HCT116 (cell line): ENCODE results near the gene REN. TPM values are rescaled to one million over a fixed set of nuclear protein-coding genes. Genes with fewer than 3 reads are reported as not detected.

Experiments used
- ATAC-seq: fragments of 200-7000 bp; cut with Tn5 transposase; 2 replicates; pipeline ENCODE4 v1.9.1; 2020; ENCODE audit warnings: mild to moderate bottlenecking, moderate library complexity
- BruUV-seq: library from RNA; stranded (reverse); fragments of 400-500 nt; replicated peaks from 2 replicates; lab custom pipeline; 2021; lab: Mats Ljungman, UMichigan
- CTCF ChIA-PET: fragments of 300-600 bp; sonication (Branson Sonifier 250); formaldehyde crosslinking; loops from one replicate; lab custom pipeline; 2021; ENCODE audit warnings: antibody characterized with exemption; lab: Charles Lee
- POLR2A ChIA-PET: fragments of 300-600, 350-600 bp; sonication (Branson Sonifier 250); formaldehyde crosslinking; loops from one replicate; lab custom pipeline; 2021; ENCODE audit warnings: antibody characterized with exemption; lab: Charles Lee
- RAD21 ChIA-PET, 2 experiments: fragments of 300-600 bp; sonication (Branson Sonifier 250); formaldehyde crosslinking; loops; one replicate each; lab custom pipeline; 2023; ENCODE audit warnings: low total read pairs in 2 of 2; ENCODE audit not compliant: uncharacterized antibody in 2 of 2, unreplicated experiment in 2 of 2, low non-redundant PET in 1 of 2; lab: Charles Lee
- DNase-seq: peaks from one replicate; pipeline ENCODE4 v3.0.0-alpha.2; 2010; ENCODE audit warnings: low read depth, low spot score
- H2AFZ ChIP-seq: fragments of 200-600 bp; shearing (Covaris generic), sonication (generic); 2 replicates; pipeline ENCODE4 v1.6.1; 2017; ENCODE audit warnings: low read depth, mixed run types, mixed read lengths, antibody characterized with exemption, low read length; ENCODE audit not compliant: poor library complexity, severe bottlenecking
- H3K27ac ChIP-seq: 2 replicates; pipeline ENCODE4 v1.5.1; 2012; ENCODE audit warnings: low read depth, low read length
- H3K27me3 ChIP-seq: fragments of 200-600 bp; sonication (generic); 2 replicates; pipeline ENCODE4 v1.6.1; 2016; ENCODE audit warnings: mixed run types, low read length, mixed read lengths; ENCODE audit not compliant: insufficient read depth
- H3K36me3 ChIP-seq, 2 experiments: fragments of 200-500 bp in 1 of 2; fragments of 200-600 bp in 1 of 2; sonication (Bioruptor generic) in 1 of 2; sonication (generic) in 1 of 2; 2 replicates each; pipeline versions ENCODE4 v1.5.1 to v1.6.1; 2014 to 2016; ENCODE audit warnings: low read length in 2 of 2, inconsistent platforms in 1 of 2, mixed read lengths in 1 of 2, mixed run types in 1 of 2; ENCODE audit not compliant: insufficient read depth in 2 of 2, control insufficient read depth in 1 of 2
- H3K4me1 ChIP-seq, 2 experiments: fragments of 200-600 bp in 1 of 2; sonication (generic) in 1 of 2; 2 replicates each; pipeline versions ENCODE4 v1.5.1 to v1.6.1; 2012 to 2017; ENCODE audit warnings: low read length in 2 of 2, inconsistent platforms in 1 of 2, mild to moderate bottlenecking in 1 of 2, mixed read lengths in 1 of 2, mixed run types in 1 of 2, moderate library complexity in 1 of 2; ENCODE audit not compliant: insufficient read depth in 2 of 2, control insufficient read depth in 1 of 2
- H3K4me2 ChIP-seq: fragments of 200-600 bp; sonication (generic); 2 replicates; pipeline ENCODE4 v1.6.1; 2017; ENCODE audit warnings: mixed run types, low read length, mixed read lengths
- H3K4me3 ChIP-seq, 2 experiments: fragments of 200-600 bp in 1 of 2; sonication (generic) in 1 of 2; replicated peaks in 1 of 2; 2 replicates each; pipeline ENCODE4 v1.5.1; 2011 to 2016; ENCODE audit warnings: low read length in 2 of 2, control low read depth in 1 of 2, low read depth in 1 of 2, mild to moderate bottlenecking in 1 of 2, mixed read lengths in 1 of 2, mixed run types in 1 of 2
- H3K79me2 ChIP-seq: fragments of 200-600 bp; sonication (generic); 2 replicates; pipeline ENCODE4 v1.6.1; 2017; ENCODE audit warnings: mild to moderate bottlenecking, mixed run types, low read length, moderate library complexity, mixed read lengths; ENCODE audit not compliant: insufficient read depth
- H3K9ac ChIP-seq: fragments of 200-600 bp; sonication (generic); 2 replicates; pipeline ENCODE4 v1.6.1; 2016; ENCODE audit warnings: low read length, mixed read lengths
- H3K9me2 ChIP-seq: fragments of 200-600 bp; sonication (generic), shearing (Covaris generic); 2 replicates; pipeline ENCODE4 v1.6.1; 2017; ENCODE audit warnings: mixed run types, mild to moderate bottlenecking, moderate library complexity; ENCODE audit not compliant: insufficient read depth
- H3K9me3 ChIP-seq, 2 experiments: fragments of 200-500 bp in 1 of 2; fragments of 200-600 bp in 1 of 2; sonication (Bioruptor generic) in 1 of 2; sonication (generic) in 1 of 2; 2 replicates each; pipeline ENCODE4 v1.6.1; 2014 to 2017; ENCODE audit warnings: low read length in 2 of 2, mixed read lengths in 2 of 2, inconsistent platforms in 1 of 2, low read depth in 1 of 2, mild to moderate bottlenecking in 1 of 2, mixed run types in 1 of 2, moderate library complexity in 1 of 2; ENCODE audit not compliant: control insufficient read depth in 1 of 2, insufficient read depth in 1 of 2
- H4K20me1 ChIP-seq: fragments of 200-600 bp; sonication (generic), shearing (Covaris generic); 2 replicates; pipeline ENCODE4 v1.6.1; 2017; ENCODE audit warnings: mixed run types, mild to moderate bottlenecking, moderate library complexity; ENCODE audit not compliant: insufficient read depth
- CBX3 ChIP-seq: IDR thresholded peaks from 2 replicates; pipeline ENCODE4 v1.6.1; 2012; ENCODE audit warnings: low read depth
- CEBPB ChIP-seq: IDR thresholded peaks from 2 replicates; pipeline ENCODE4 v1.6.1; 2012; ENCODE audit warnings: low read depth
- EGR1 ChIP-seq: IDR thresholded peaks from 2 replicates; pipeline ENCODE4 v1.6.1; 2012; ENCODE audit warnings: low read depth
- ELF1 ChIP-seq: IDR thresholded peaks from 2 replicates; pipeline ENCODE4 v1.6.1; 2012; ENCODE audit warnings: low read depth, borderline replicate concordance
- FOSL1 ChIP-seq: IDR thresholded peaks from 2 replicates; pipeline ENCODE4 v1.6.1; 2012; ENCODE audit warnings: low read depth
- JUND ChIP-seq: IDR thresholded peaks from 2 replicates; pipeline ENCODE4 v1.6.1; 2012
- MAX ChIP-seq: IDR thresholded peaks from 2 replicates; pipeline ENCODE4 v1.6.1; 2012
- POLR2A ChIP-seq: IDR thresholded peaks from 2 replicates; pipeline ENCODE4 v1.7.0; 2011; ENCODE audit warnings: borderline replicate concordance; ENCODE audit not compliant: insufficient read depth, insufficient read length; ENCODE audit errors: extremely low read depth
- POLR2AphosphoS5 ChIP-seq: IDR thresholded peaks from 2 replicates; pipeline ENCODE4 v1.6.1; 2011; ENCODE audit warnings: mild to moderate bottlenecking, low read depth, low read length, moderate library complexity
- RAD21 ChIP-seq: IDR thresholded peaks from 2 replicates; pipeline ENCODE4 v1.6.1; 2012; ENCODE audit warnings: low read depth, mild to moderate bottlenecking
- SP1 ChIP-seq: IDR thresholded peaks from 2 replicates; pipeline ENCODE4 v1.6.1; 2012; ENCODE audit warnings: low read depth
- YY1 ChIP-seq: IDR thresholded peaks from 2 replicates; pipeline ENCODE4 v1.6.1; 2011; ENCODE audit warnings: low read length, low read depth, moderate library complexity, mild to moderate bottlenecking; ENCODE audit not compliant: insufficient replicate concordance; ENCODE audit errors: extremely low read depth
- ZFX ChIP-seq: fragments of 450-650 bp; IDR thresholded peaks from 2 replicates; pipeline ENCODE4 v1.6.1; 2017
- ZNF274 ChIP-seq: fragments of 200-500 bp; sonication (Bioruptor generic); IDR thresholded peaks from 2 replicates; pipeline ENCODE4 v1.6.1; 2014; ENCODE audit warnings: mild to moderate bottlenecking, low read depth, low read length, inconsistent platforms
- intact Hi-C: fragments of 100-400 bp; cut with micrococcal nuclease; formaldehyde crosslinking; loops from 2 replicates; pipeline ENCODE4 v1.10.0; 2022
- total RNA-seq: library from RNA; stranded (reverse); gene quantifications from one replicate; pipeline ENCODE4 v1.2.1, GENCODE V29; 2021; ENCODE audit not compliant: unreplicated experiment
- TF ChIP-seq, protein P1 (sequence below): IDR thresholded peaks from 2 replicates; pipeline ENCODE4 v1.6.1; 2012

REN gene
- total RNA-seq, 1 experiment from 2014 or later = 0.47 TPM

DNA sequence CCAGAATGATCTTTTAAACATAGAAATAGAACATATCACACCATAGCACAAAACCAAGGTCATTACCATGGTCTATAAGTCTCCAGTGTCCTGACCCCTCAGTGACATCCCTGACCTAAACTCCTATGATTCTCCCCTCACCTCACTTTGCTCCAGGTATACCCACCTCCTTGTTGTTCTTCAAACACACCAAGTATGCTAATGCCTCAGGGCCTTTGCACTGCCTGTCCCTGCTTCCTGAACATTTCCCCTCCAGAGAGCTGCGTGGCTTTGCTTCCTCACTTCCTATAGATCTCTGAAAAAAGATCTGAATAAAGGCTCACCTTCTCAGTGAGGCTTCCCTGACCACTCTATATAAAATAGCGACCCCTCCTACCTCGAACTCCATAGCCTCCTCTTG lies 46.6 kb upstream of the REN start:
- Histone ChIP-seq H3K4me1 (peaks cover 6 to 23% of the 10 kb centered on the region in 2 experiments; a peak in 3 of 4 replicates), H3K9ac (no peak overlapping the region), H2AFZ (no peak overlapping the region), H3K36me3 (no peaks in the 10 kb centered on the region), H3K9me3 (no peaks in the 10 kb centered on the region), H4K20me1 (no peaks in the 10 kb centered on the region), H3K4me2 (peak overlapping the region; percentile 94), H3K4me3 (0 out of 4 replicates have a peak overlapping the region, but pooled peaks of 1 of the 2 experiments have one; percentile 72), H3K79me2 (no peaks in the 10 kb centered on the region), H3K9me2 (no peaks in the 10 kb centered on the region), H3K27me3 (no peaks in the 10 kb centered on the region), H3K27ac (no peak overlapping the region)
- CTCF ChIA-PET = no interaction called here
- DNase-seq (no peak), ATAC-seq (no peak)
- POLR2A ChIA-PET = no interaction called here
- intact Hi-C loops = no loop called here
- BruUV-seq = no TSS peak
- TF ChIP-seq RAD21 = no peak
- no peak for TF ChIP-seq CEBPB
- no peak for TF ChIP-seq FOSL1
- TF ChIP-seq ZNF274 = no peak
- TF ChIP-seq ELF1 = no peak
- TF ChIP-seq EGR1 = no peak
- TF ChIP-seq CBX3 = no peak
- no peak for TF ChIP-seq YY1
- TF ChIP-seq, protein P1, sequence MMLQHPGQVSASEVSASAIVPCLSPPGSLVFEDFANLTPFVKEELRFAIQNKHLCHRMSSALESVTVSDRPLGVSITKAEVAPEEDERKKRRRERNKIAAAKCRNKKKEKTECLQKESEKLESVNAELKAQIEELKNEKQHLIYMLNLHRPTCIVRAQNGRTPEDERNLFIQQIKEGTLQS = no peak
- RAD21 ChIA-PET = no interaction called here

- H3K4me2 ChIP-seq = no peak overlapping the region
- CTCF ChIA-PET = no interaction called here
- POLR2A ChIA-PET = no interaction called here
Measured at GRCh38 chr1:204211046-204211445, 44.9 kb upstream of the REN start.

More at GRCh38 chr1:204211046-204211445, 44.9 kb upstream of the REN start:
- no TSS peak for BruUV-seq
- no peaks in the 10 kb centered on the region for H4K20me1 ChIP-seq
- ATAC-seq (no peak), DNase-seq (no peak)
- no peaks in the 10 kb centered on the region for H3K9me3 ChIP-seq
- RAD21 ChIA-PET = no interaction called here
- no peaks in the 10 kb centered on the region for H3K27me3 ChIP-seq
- intact Hi-C loops = no loop called here
- no peak overlapping the region for H3K27ac ChIP-seq
- peaks cover 9 to 37% of the 10 kb centered on the region in 2 experiments; a peak in 3 of 4 replicates for H3K4me1 ChIP-seq
- TF ChIP-seq POLR2A (no peak), CBX3 (no peak), SP1 (no peak), JUND (no peak), FOSL1 (no peak), YY1 (no peak), ZFX (no peak), MAX (no peak), CEBPB (no peak), POLR2AphosphoS5 (no peak)
- H3K9ac ChIP-seq = no peak overlapping the region
- no peaks in the 10 kb centered on the region for H3K9me2 ChIP-seq
- 0 out of 2 replicates have a peak, but pooled peaks cover 2% of the 10 kb centered on the region for H3K79me2 ChIP-seq
- no peaks in the 10 kb centered on the region for H3K36me3 ChIP-seq
- H3K4me3 ChIP-seq = no peak overlapping the region
- H2AFZ ChIP-seq = no peak overlapping the region
